ENCODE measurements around the gene PRSS3. TPM values are rescaled to one million over a fixed set of nuclear protein-coding genes. Genes with fewer than 3 reads are reported as not detected.
"Not testable (repeated sequence)": the region's sequence is repeated elsewhere in the genome, so short reads cannot be mapped to it uniquely, and the experiment has no call there.

Gene PRSS3
- total RNA-seq, 1 experiment from 2014 or later: 66.3 TPM

- Histone ChIP-seq H3K4me2 (ENCODE audit: low read length) (no peak overlapping the region), H3K9ac (ENCODE audit: low read length) (no peak overlapping the region), H2AFZ (ENCODE audit: low read depth, low read length, poor library complexity, severe bottlenecking) (no peak overlapping the region), H4K20me1 (ENCODE audit: insufficient read depth) (no peaks in the 10 kb centered on the region), H3K27ac (ENCODE audit: low read depth, low read length) (no peak overlapping the region), H3K4me3 (replicated peaks in 1 of 2; ENCODE audit: low read depth in 1 of 2, low read length in 2 of 2) (no peak overlapping the region), H3K79me2 (ENCODE audit: insufficient read depth, low read length) (no peaks in the 10 kb centered on the region), H3K27me3 (ENCODE audit: insufficient read depth, low read length) (no peaks in the 10 kb centered on the region), H3K4me1 (ENCODE audit: control insufficient read depth in 1 of 2, insufficient read depth in 2 of 2, low read length in 2 of 2) (no peaks in the 10 kb centered on the region), H3K9me2 (ENCODE audit: insufficient read depth) (no peaks in the 10 kb centered on the region), H3K9me3 (ENCODE audit: control insufficient read depth in 1 of 2, insufficient read depth in 1 of 2, low read depth in 1 of 2, low read length in 2 of 2) (no peaks in the 10 kb centered on the region), H3K36me3 (ENCODE audit: control insufficient read depth in 1 of 2, insufficient read depth in 2 of 2, low read length in 2 of 2) (peaks cover 0 to 6% of the 10 kb centered on the region in 2 experiments; a peak in 2 of 4 replicates)
- intact Hi-C loops (cut with micrococcal nuclease): no loop called here
- ChIA-PET POLR2A (no interaction called here), RAD21 (ENCODE audit: low non-redundant PET in 1 of 2, low total read pairs in 2 of 2, uncharacterized antibody in 2 of 2, unreplicated experiment in 2 of 2) (no interaction called here), CTCF (interaction anchor here (1.1 kb wide), 1 partner anchor 14 kb away, joined by 3 read pairs; no protein-coding TSS in a partner anchor)
- ATAC-seq (no peak), DNase-seq (ENCODE audit: low read depth, low spot score) (no peak)
- TF ChIP-seq JUND (IDR thresholded peaks at IDR 0.05): 0 out of 2 replicates have a peak, but pooled peaks have one; percentile 2
- TF ChIP-seq EZH2 (IDR thresholded peaks at IDR 0.05): no peak
- BruUV-seq (replicated peaks): TSS peak; percentile 14
Observed at GRCh38 chr9:33799928-33800704, 4.8 kb downstream of the PRSS3 start.

- POLR2A ChIA-PET: no interaction called here
- ATAC-seq: no peak
- CTCF ChIA-PET: no interaction called here
Observed at GRCh38 chr9:33800886-33801285, 5.5 kb downstream of the PRSS3 start.

GRCh38 chr9:33801943-33802500 lies 6.7 kb downstream of the PRSS3 start:
- H3K27ac ChIP-seq (ENCODE audit: low read depth, low read length); H3K9me2 ChIP-seq (ENCODE audit: insufficient read depth); H3K4me1 ChIP-seq (ENCODE audit: control insufficient read depth in 1 of 2, insufficient read depth in 2 of 2, low read length in 2 of 2); RAD21 ChIA-PET (ENCODE audit: low non-redundant PET in 1 of 2, low total read pairs in 2 of 2, uncharacterized antibody in 2 of 2, unreplicated experiment in 2 of 2); H4K20me1 ChIP-seq (ENCODE audit: insufficient read depth); H3K27me3 ChIP-seq (ENCODE audit: insufficient read depth, low read length); DNase-seq (ENCODE audit: low read depth, low spot score); intact Hi-C loops (cut with micrococcal nuclease); H3K4me3 ChIP-seq (replicated peaks in 1 of 2; ENCODE audit: low read depth in 1 of 2, low read length in 2 of 2); H3K4me2 ChIP-seq (ENCODE audit: low read length); POLR2A ChIA-PET; H2AFZ ChIP-seq (ENCODE audit: low read depth, low read length, poor library complexity, severe bottlenecking); H3K9ac ChIP-seq (ENCODE audit: low read length); H3K79me2 ChIP-seq (ENCODE audit: insufficient read depth, low read length); BruUV-seq (replicated peaks); ATAC-seq; H3K36me3 ChIP-seq (ENCODE audit: control insufficient read depth in 1 of 2, insufficient read depth in 2 of 2, low read length in 2 of 2); CTCF ChIA-PET; H3K9me3 ChIP-seq (ENCODE audit: control insufficient read depth in 1 of 2, insufficient read depth in 1 of 2, low read depth in 1 of 2, low read length in 2 of 2): not testable (repeated sequence)

More at GRCh38 chr9:33800886-33801285, 5.5 kb downstream of the PRSS3 start:
- Histone ChIP-seq H3K27ac (ENCODE audit: low read depth, low read length) (no peak overlapping the region), H4K20me1 (ENCODE audit: insufficient read depth) (no peaks in the 10 kb centered on the region), H3K4me1 (ENCODE audit: control insufficient read depth in 1 of 2, insufficient read depth in 2 of 2, low read length in 2 of 2) (no peaks in the 10 kb centered on the region), H3K79me2 (ENCODE audit: insufficient read depth, low read length) (no peaks in the 10 kb centered on the region), H3K9ac (ENCODE audit: low read length) (no peak overlapping the region), H3K4me3 (replicated peaks in 1 of 2; ENCODE audit: low read depth in 1 of 2, low read length in 2 of 2) (no peak overlapping the region), H3K9me2 (ENCODE audit: insufficient read depth) (no peaks in the 10 kb centered on the region), H3K9me3 (ENCODE audit: control insufficient read depth in 1 of 2, insufficient read depth in 1 of 2, low read depth in 1 of 2, low read length in 2 of 2) (no peaks in the 10 kb centered on the region), H3K36me3 (ENCODE audit: control insufficient read depth in 1 of 2, insufficient read depth in 2 of 2, low read length in 2 of 2) (peaks cover 0 to 6% of the 10 kb centered on the region in 2 experiments; a peak in 2 of 4 replicates), H2AFZ (ENCODE audit: low read depth, low read length, poor library complexity, severe bottlenecking) (no peak overlapping the region), H3K4me2 (ENCODE audit: low read length) (no peak overlapping the region), H3K27me3 (ENCODE audit: insufficient read depth, low read length) (no peaks in the 10 kb centered on the region)
- RAD21 ChIA-PET (ENCODE audit: low non-redundant PET in 1 of 2, low total read pairs in 2 of 2, uncharacterized antibody in 2 of 2, unreplicated experiment in 2 of 2): no interaction called here
- intact Hi-C loops (cut with micrococcal nuclease): no loop called here
- no TSS peak for BruUV-seq (replicated peaks)
- DNase-seq (ENCODE audit: low read depth, low spot score): no peak
- TF ChIP-seq ZFX (IDR thresholded peaks at IDR 0.05) (no peak), SIN3A (IDR thresholded peaks at IDR 0.05; ENCODE audit: low read depth) (no peak; the same call in 1 of the 2 replicates)

- H3K9me3 ChIP-seq (ENCODE audit: control insufficient read depth in 1 of 2, insufficient read depth in 1 of 2, low read depth in 1 of 2, low read length in 2 of 2): not testable (repeated sequence)
Observed at GRCh38 chr9:33804196-33804595, 8.8 kb downstream of the PRSS3 start.

More at GRCh38 chr9:33804196-33804595, 8.8 kb downstream of the PRSS3 start:
- H3K9ac ChIP-seq (ENCODE audit: low read length); H2AFZ ChIP-seq (ENCODE audit: low read depth, low read length, poor library complexity, severe bottlenecking); H3K4me1 ChIP-seq (ENCODE audit: control insufficient read depth in 1 of 2, insufficient read depth in 2 of 2, low read length in 2 of 2); H3K27me3 ChIP-seq (ENCODE audit: insufficient read depth, low read length); ATAC-seq; H4K20me1 ChIP-seq (ENCODE audit: insufficient read depth); POLR2A ChIA-PET; H3K4me3 ChIP-seq (replicated peaks in 1 of 2; ENCODE audit: low read depth in 1 of 2, low read length in 2 of 2); DNase-seq (ENCODE audit: low read depth, low spot score); RAD21 ChIA-PET (ENCODE audit: low non-redundant PET in 1 of 2, low total read pairs in 2 of 2, uncharacterized antibody in 2 of 2, unreplicated experiment in 2 of 2); intact Hi-C loops (cut with micrococcal nuclease); H3K27ac ChIP-seq (ENCODE audit: low read depth, low read length); CTCF ChIA-PET; BruUV-seq (replicated peaks); H3K9me2 ChIP-seq (ENCODE audit: insufficient read depth); H3K36me3 ChIP-seq (ENCODE audit: control insufficient read depth in 1 of 2, insufficient read depth in 2 of 2, low read length in 2 of 2); H3K79me2 ChIP-seq (ENCODE audit: insufficient read depth, low read length); H3K4me2 ChIP-seq (ENCODE audit: low read length): not testable (repeated sequence)
